Loucy (cell line): ENCODE measurements around the gene SF3B3.
"Not testable (repeated sequence)": the region's sequence is repeated elsewhere in the genome, so short reads cannot be mapped to it uniquely, and the experiment has no call there.

Experiments used
- H2AFZ ChIP-seq: fragments of 200-600 bp; sonication (generic); 2 replicates; pipeline ENCODE4 v1.6.0; 2016; ENCODE audit warnings: antibody characterized with exemption, mild to moderate bottlenecking, low read length, moderate library complexity
- H3F3A ChIP-seq: fragments of 200-600 bp; 2 replicates; pipeline ENCODE4 v1.6.0; 2016; ENCODE audit warnings: antibody characterized with exemption, low read depth, mild to moderate bottlenecking
- H3K27me3 ChIP-seq: fragments of 200-600 bp; sonication (generic); 2 replicates; pipeline ENCODE4 v1.6.1; 2014; ENCODE audit warnings: low read length, mild to moderate bottlenecking; ENCODE audit not compliant: insufficient read depth, poor library complexity, severe bottlenecking
- H3K36me3 ChIP-seq: fragments of 200-600 bp; sonication (generic); 2 replicates; pipeline ENCODE4 v1.6.1; 2016; ENCODE audit warnings: low read length; ENCODE audit not compliant: insufficient read depth
- H3K4me1 ChIP-seq: fragments of 200-600 bp; sonication (generic); 2 replicates; pipeline ENCODE4 v1.5.1; 2014; ENCODE audit warnings: low read length, mild to moderate bottlenecking; ENCODE audit not compliant: insufficient read depth, poor library complexity, severe bottlenecking
- H3K4me2 ChIP-seq: fragments of 200-600 bp; sonication (generic); 2 replicates; pipeline ENCODE4 v1.6.0; 2014; ENCODE audit warnings: antibody characterized with exemption, low read length, low read depth, mild to moderate bottlenecking; ENCODE audit not compliant: poor library complexity, severe bottlenecking
- H3K4me3 ChIP-seq: fragments of 200-600 bp; sonication (generic); 2 replicates; pipeline ENCODE4 v1.5.1; 2014; ENCODE audit warnings: low read length, mild to moderate bottlenecking, mixed read lengths; ENCODE audit not compliant: poor library complexity, severe bottlenecking
- H3K79me2 ChIP-seq: fragments of 200-600 bp; sonication (generic); 2 replicates; pipeline ENCODE4 v1.6.1; 2014; ENCODE audit warnings: low read length; ENCODE audit not compliant: insufficient read depth
- H3K9ac ChIP-seq: fragments of 200-600 bp; sonication (generic); 2 replicates; pipeline ENCODE4 v1.6.0; 2014; ENCODE audit warnings: mild to moderate bottlenecking, low read depth, low read length, moderate library complexity; ENCODE audit not compliant: poor library complexity, severe bottlenecking
- H3K9me2 ChIP-seq: fragments of 200-600 bp; sonication (generic); replicated peaks from 2 replicates; pipeline ENCODE4 v1.6.1; 2016; ENCODE audit warnings: low read depth, low read length, mixed read lengths
- H3K9me3 ChIP-seq: fragments of 200-600 bp; sonication (generic); 2 replicates; pipeline ENCODE4 v1.6.1; 2014; ENCODE audit warnings: mild to moderate bottlenecking, antibody characterized with exemption, low read length, low read depth; ENCODE audit not compliant: insufficient read depth
- H4K20me1 ChIP-seq: fragments of 200-600 bp; sonication (generic); 2 replicates; pipeline ENCODE4 v1.6.0; 2014; ENCODE audit warnings: antibody characterized with exemption, low read length, mild to moderate bottlenecking; ENCODE audit not compliant: insufficient read depth, poor library complexity, severe bottlenecking
- EZH2phosphoT487 ChIP-seq: fragments of 200-600 bp; IDR thresholded peaks from 2 replicates; pipeline ENCODE4 v1.6.1; 2018; ENCODE audit warnings: antibody characterized with exemption, mild to moderate bottlenecking, moderate library complexity, borderline replicate concordance
- TF ChIP-seq, protein P1 (sequence below): fragments of 200-600 bp; sonication (generic); conservative IDR thresholded peaks from 2 replicates; pipeline ENCODE4 v1.5.1; 2014; ENCODE audit warnings: mild to moderate bottlenecking, antibody characterized with exemption, low read length

The SF3B3 gene

DNA sequence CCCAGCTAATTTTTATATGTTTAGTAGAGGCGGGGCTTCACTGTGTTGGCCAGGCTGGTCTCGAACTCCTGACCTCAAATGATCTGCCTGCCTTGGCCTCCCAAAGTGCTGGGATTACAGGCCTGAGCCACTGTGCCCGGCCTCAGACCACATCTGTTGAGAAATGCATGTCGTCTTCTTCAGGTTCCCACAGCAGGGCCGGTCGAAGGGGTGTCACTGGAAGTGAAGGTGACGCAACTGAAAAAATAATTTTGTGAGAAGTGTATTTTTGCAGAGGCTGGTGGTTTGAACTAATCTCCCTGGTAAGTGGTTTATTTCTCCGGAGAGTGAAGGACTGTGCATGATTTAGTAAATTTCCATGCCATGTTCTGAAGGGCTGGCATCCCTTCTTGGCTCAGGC lies 89.3 kb downstream of the SF3B3 start:
- Histone ChIP-seq H3K4me2 (no peak overlapping the region), H3F3A (no peaks in the 10 kb centered on the region), H3K9me3 (no peaks in the 10 kb centered on the region), H3K4me3 (no peak overlapping the region), H3K36me3 (no peaks in the 10 kb centered on the region), H3K4me1 (no peaks in the 10 kb centered on the region), H3K79me2 (no peaks in the 10 kb centered on the region), H2AFZ (no peak overlapping the region), H3K27me3 (no peaks in the 10 kb centered on the region), H4K20me1 (no peaks in the 10 kb centered on the region), H3K9ac (no peak overlapping the region), H3K9me2 (no peaks in the 10 kb centered on the region)
- no peak for TF ChIP-seq EZH2phosphoT487
- TF ChIP-seq, protein P1, sequence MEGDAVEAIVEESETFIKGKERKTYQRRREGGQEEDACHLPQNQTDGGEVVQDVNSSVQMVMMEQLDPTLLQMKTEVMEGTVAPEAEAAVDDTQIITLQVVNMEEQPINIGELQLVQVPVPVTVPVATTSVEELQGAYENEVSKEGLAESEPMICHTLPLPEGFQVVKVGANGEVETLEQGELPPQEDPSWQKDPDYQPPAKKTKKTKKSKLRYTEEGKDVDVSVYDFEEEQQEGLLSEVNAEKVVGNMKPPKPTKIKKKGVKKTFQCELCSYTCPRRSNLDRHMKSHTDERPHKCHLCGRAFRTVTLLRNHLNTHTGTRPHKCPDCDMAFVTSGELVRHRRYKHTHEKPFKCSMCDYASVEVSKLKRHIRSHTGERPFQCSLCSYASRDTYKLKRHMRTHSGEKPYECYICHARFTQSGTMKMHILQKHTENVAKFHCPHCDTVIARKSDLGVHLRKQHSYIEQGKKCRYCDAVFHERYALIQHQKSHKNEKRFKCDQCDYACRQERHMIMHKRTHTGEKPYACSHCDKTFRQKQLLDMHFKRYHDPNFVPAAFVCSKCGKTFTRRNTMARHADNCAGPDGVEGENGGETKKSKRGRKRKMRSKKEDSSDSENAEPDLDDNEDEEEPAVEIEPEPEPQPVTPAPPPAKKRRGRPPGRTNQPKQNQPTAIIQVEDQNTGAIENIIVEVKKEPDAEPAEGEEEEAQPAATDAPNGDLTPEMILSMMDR = no peak

DNA sequence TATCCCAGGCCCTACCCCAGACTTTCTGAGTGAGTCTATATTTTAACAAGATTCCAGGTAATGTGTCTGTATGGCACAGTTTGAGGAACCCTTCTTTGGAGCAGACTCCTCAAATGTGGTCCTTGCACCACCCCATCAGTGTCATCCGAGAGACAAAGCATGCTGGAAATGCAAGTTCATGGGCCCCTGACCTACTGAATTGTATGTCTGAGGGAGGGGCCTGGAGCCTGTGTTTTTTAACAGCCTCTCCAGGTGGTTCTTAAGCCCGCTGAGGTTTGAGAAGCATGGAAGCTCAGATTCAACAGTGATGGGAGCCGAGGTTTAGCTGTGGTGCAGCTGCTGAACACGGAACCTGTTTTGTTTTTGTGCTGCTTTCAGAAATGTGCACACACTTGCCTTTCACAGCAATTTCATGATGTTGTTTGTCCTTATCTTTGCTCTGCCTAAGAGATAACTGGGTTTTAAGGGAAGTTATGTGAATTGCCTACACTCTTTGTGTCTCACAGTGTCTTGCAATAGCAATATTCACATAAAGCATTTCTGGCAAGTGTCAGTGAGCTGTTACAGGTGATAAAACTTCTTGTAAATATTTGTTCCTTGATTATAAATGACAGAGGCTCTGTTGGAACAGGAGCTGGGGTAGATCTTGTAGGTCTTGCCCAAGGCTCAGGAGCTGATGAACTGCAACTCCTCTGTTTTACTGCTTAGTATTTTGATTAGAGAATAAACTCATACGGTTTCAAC lies 90.8 kb downstream of the SF3B3 start:
- Histone ChIP-seq H3F3A (no peaks in the 10 kb centered on the region), H3K79me2 (no peaks in the 10 kb centered on the region), H3K36me3 (no peaks in the 10 kb centered on the region), H3K9ac (no peak overlapping the region), H3K4me3 (no peak overlapping the region), H3K9me2 (no peaks in the 10 kb centered on the region), H3K27me3 (no peaks in the 10 kb centered on the region), H4K20me1 (no peaks in the 10 kb centered on the region), H3K9me3 (no peaks in the 10 kb centered on the region), H3K4me1 (no peaks in the 10 kb centered on the region), H2AFZ (no peak overlapping the region; the same call in 1 of the 2 replicates), H3K4me2 (no peak overlapping the region)
- TF ChIP-seq, protein P1 = no peak
- TF ChIP-seq EZH2phosphoT487 = no peak

DNA sequence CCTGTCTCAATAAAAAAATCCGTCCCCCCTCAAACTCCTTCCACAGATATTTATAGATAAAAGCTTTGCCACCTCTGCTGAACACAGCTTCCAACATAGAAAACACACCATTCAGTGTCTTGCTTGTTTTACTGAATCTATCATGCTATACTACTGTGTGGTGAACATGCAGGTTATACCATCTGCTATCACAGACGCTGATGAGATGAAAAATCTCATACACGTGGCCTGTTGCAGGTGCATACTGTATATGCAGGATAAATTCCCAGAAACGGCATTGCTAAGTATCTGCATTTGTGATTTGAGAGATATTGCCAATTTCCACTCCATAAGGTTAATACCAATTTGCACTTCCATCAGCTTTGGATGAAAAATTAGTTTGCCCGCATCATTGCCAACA lies 92.3 kb downstream of the SF3B3 start:
- Histone ChIP-seq H3K36me3 (no peaks in the 10 kb centered on the region), H4K20me1 (no peaks in the 10 kb centered on the region), H3F3A (no peaks in the 10 kb centered on the region), H3K79me2 (no peaks in the 10 kb centered on the region), H3K4me3 (no peak overlapping the region), H3K9ac (no peak overlapping the region), H3K4me2 (no peak overlapping the region), H3K9me2 (no peaks in the 10 kb centered on the region), H3K27me3 (no peaks in the 10 kb centered on the region), H3K4me1 (no peaks in the 10 kb centered on the region), H3K9me3 (no peaks in the 10 kb centered on the region), H2AFZ (no peak overlapping the region)
- TF ChIP-seq EZH2phosphoT487 = no peak
- TF ChIP-seq, protein P1 = no peak

DNA sequence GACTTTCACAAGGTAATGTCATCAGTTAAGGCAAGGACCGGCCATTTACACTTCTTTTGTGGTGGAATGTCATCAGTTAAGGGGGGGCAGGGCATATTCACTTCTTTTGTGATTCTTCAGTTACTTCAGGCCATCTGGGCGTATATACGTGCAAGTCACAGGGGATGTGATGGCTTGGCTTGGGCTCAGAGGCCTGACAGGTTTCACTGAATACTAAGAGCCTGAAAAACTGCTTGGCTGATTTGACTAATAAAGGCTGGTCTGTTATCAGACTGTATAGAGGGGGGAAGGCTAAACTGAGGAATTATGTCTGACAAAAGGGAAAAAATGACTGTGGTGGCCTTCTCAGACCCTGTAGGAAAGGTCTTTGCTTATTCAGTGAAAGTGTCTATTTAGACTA lies 98.2 kb downstream of the SF3B3 start:
- H3F3A ChIP-seq, H3K9me2 ChIP-seq, H3K36me3 ChIP-seq, H3K27me3 ChIP-seq, H3K4me1 ChIP-seq, H3K4me3 ChIP-seq, H2AFZ ChIP-seq, H3K9me3 ChIP-seq, H3K79me2 ChIP-seq, H3K4me2 ChIP-seq, H3K9ac ChIP-seq, H4K20me1 ChIP-seq: not testable (repeated sequence)
